Neural cell (in vitro differentiated cells): ENCODE results near the gene ACBD7. TPM values are rescaled to one million over a fixed set of nuclear protein-coding genes. Genes with fewer than 3 reads are reported as not detected.

Experiments used
- H2AFZ ChIP-seq: fragments of 200-600, 300-800 bp; sonication (generic), shearing (Covaris generic); 2 replicates; pipeline ENCODE4 v1.6.0; 2014; ENCODE audit warnings: low read depth, mild to moderate bottlenecking, antibody characterized with exemption, low read length, moderate library complexity
- H3F3A ChIP-seq: fragments of 200-600 bp; shearing (Covaris generic); 2 replicates; pipeline ENCODE4 v1.6.1; 2016; ENCODE audit warnings: mild to moderate bottlenecking, moderate library complexity, mixed read lengths, antibody characterized with exemption, low read length; ENCODE audit not compliant: insufficient read depth, poor library complexity, severe bottlenecking
- H3K27ac ChIP-seq: fragments of 200-600, 300-800 bp; sonication (generic), shearing (Covaris generic); 2 replicates; pipeline ENCODE4 v1.5.1; 2014; ENCODE audit warnings: mild to moderate bottlenecking, low read length, moderate library complexity
- H3K27me3 ChIP-seq: fragments of 300-800, 200-600 bp; sonication (generic), shearing (Covaris generic); 2 replicates; pipeline ENCODE4 v1.6.0; 2014; ENCODE audit warnings: mild to moderate bottlenecking, low read depth, low read length, moderate library complexity; ENCODE audit not compliant: insufficient read depth
- H3K36me3 ChIP-seq: fragments of 300-800, 200-600 bp; sonication (generic), shearing (Covaris generic); 2 replicates; pipeline ENCODE4 v1.5.1; 2014; ENCODE audit warnings: mild to moderate bottlenecking, antibody characterized with exemption, low read length, moderate library complexity; ENCODE audit not compliant: insufficient read depth
- H3K4me2 ChIP-seq: fragments of 300-800, 200-600 bp; sonication (generic), shearing (Covaris generic); 2 replicates; pipeline ENCODE4 v1.6.0; 2014; ENCODE audit warnings: mild to moderate bottlenecking, low read length
- H3K4me3 ChIP-seq: fragments of 300-800, 200-600 bp; sonication (generic), shearing (Covaris generic); 2 replicates; pipeline ENCODE4 v1.5.1; 2014; ENCODE audit warnings: mild to moderate bottlenecking, low read length, moderate library complexity
- H3K79me2 ChIP-seq: fragments of 200-600 bp; shearing (Covaris generic); replicated peaks from 2 replicates; pipeline ENCODE4 v1.6.0; 2014; ENCODE audit warnings: mild to moderate bottlenecking, low read length, moderate library complexity; ENCODE audit not compliant: insufficient read depth
- H3K9ac ChIP-seq: fragments of 300-800, 200-600 bp; sonication (generic), shearing (Covaris generic); 2 replicates; pipeline ENCODE4 v1.6.1; 2016; ENCODE audit warnings: mild to moderate bottlenecking, low read length, mixed read lengths
- H3K9me2 ChIP-seq: fragments of 200-600 bp; shearing (Covaris generic); 2 replicates; pipeline ENCODE4 v1.6.1; 2016; ENCODE audit warnings: mild to moderate bottlenecking, low read length, mixed read lengths; ENCODE audit not compliant: insufficient read depth
- H3K9me3 ChIP-seq: fragments of 200-600, 300-800 bp; sonication (generic), shearing (Covaris generic); 2 replicates; pipeline ENCODE4 v1.6.1; 2016; ENCODE audit warnings: mild to moderate bottlenecking, mixed run types, low read length, moderate library complexity, mixed read lengths
- H4K20me1 ChIP-seq: fragments of 200-600 bp; shearing (Covaris generic); 2 replicates; pipeline ENCODE4 v1.6.1; 2016; ENCODE audit warnings: mild to moderate bottlenecking, mixed run types; ENCODE audit not compliant: insufficient read depth
- EP300 ChIP-seq: fragments of 450-650 bp; conservative IDR thresholded peaks from 2 replicates; pipeline ENCODE4 v1.6.1; 2014; ENCODE audit warnings: antibody characterized with exemption, mild to moderate bottlenecking, moderate library complexity; ENCODE audit not compliant: poor library complexity, severe bottlenecking
- EZH2 ChIP-seq: fragments of 200-600, 300-800 bp; shearing (Covaris generic), sonication (generic); IDR thresholded peaks from 2 replicates; pipeline ENCODE4 v1.6.1; 2014; ENCODE audit warnings: antibody characterized with exemption, low read length, borderline replicate concordance, mild to moderate bottlenecking; ENCODE audit not compliant: insufficient read depth, poor library complexity, severe bottlenecking
- MXI1 ChIP-seq: fragments of 450-650 bp; conservative IDR thresholded peaks from 2 replicates; pipeline ENCODE4 v1.6.1; 2014; ENCODE audit warnings: antibody characterized with exemption, mild to moderate bottlenecking; ENCODE audit not compliant: poor library complexity, severe bottlenecking
- POLR2AphosphoS5 ChIP-seq: IDR thresholded peaks from 2 replicates; pipeline ENCODE4 v1.6.1; 2012
- RAD21 ChIP-seq: fragments of 450-650 bp; conservative IDR thresholded peaks from 2 replicates; pipeline ENCODE4 v1.6.1; 2014; ENCODE audit warnings: antibody characterized with exemption, mild to moderate bottlenecking, moderate library complexity
- SMC3 ChIP-seq: fragments of 450-650 bp; conservative IDR thresholded peaks from 2 replicates; pipeline ENCODE4 v1.6.1; 2014; ENCODE audit warnings: antibody characterized with exemption, mild to moderate bottlenecking, moderate library complexity; ENCODE audit not compliant: poor library complexity
- TAF1 ChIP-seq: IDR thresholded peaks from 2 replicates; pipeline ENCODE4 v1.6.1; 2012; ENCODE audit warnings: low read depth
- polyA plus RNA-seq: library from polyadenylated mRNA; depleted of rRNA; stranded (reverse); fragments of >200 nt; gene quantifications from 2 replicates; pipeline ENCODE4 v1.2.3, GENCODE V29; 2014
- TF ChIP-seq, protein P1 (sequence below): fragments of 450-650 bp; IDR thresholded peaks from 2 replicates; pipeline ENCODE4 v1.5.1; 2014; ENCODE audit warnings: antibody characterized with exemption, mild to moderate bottlenecking, moderate library complexity; ENCODE audit not compliant: poor library complexity, severe bottlenecking
- TF ChIP-seq, protein P2 (sequence below): IDR thresholded peaks from 2 replicates; pipeline ENCODE4 v1.6.1; 2012; ENCODE audit warnings: borderline replicate concordance

The ACBD7 gene
- polyA plus RNA-seq, 1 donor from 2014 or later: 3.3 TPM

DNA sequence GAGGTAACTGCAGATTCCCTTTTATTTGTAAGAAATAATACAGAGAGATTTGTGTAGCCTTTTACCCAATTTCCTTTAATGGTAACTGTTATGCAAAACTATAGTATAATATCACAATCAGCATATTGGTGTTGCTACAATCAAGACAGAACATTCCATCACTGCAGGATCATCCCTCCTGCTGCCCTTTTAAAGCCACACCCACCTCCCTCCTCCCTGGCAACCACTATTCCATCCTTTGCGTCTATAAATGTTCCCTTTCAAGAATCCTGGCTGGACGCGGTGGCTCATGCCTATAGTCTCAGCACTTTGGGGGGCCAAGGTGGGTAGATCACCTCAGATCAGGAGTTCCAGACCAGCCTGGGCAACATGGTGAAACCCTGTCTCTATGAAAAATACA is 13.2 kb downstream of the ACBD7 start:
- H3K4me2 ChIP-seq: no peak overlapping the region
- no peaks in the 10 kb centered on the region for H3K36me3 ChIP-seq
- no peak overlapping the region for H2AFZ ChIP-seq
- H4K20me1 ChIP-seq: no peaks in the 10 kb centered on the region
- no peak overlapping the region for H3K9ac ChIP-seq
- no peak overlapping the region for H3K4me3 ChIP-seq
- no peak overlapping the region for H3K27ac ChIP-seq
- H3K79me2 ChIP-seq: no peaks in the 10 kb centered on the region
- no peaks in the 10 kb centered on the region for H3K9me3 ChIP-seq
- no peaks in the 10 kb centered on the region for H3K9me2 ChIP-seq
- TF ChIP-seq, protein P1, sequence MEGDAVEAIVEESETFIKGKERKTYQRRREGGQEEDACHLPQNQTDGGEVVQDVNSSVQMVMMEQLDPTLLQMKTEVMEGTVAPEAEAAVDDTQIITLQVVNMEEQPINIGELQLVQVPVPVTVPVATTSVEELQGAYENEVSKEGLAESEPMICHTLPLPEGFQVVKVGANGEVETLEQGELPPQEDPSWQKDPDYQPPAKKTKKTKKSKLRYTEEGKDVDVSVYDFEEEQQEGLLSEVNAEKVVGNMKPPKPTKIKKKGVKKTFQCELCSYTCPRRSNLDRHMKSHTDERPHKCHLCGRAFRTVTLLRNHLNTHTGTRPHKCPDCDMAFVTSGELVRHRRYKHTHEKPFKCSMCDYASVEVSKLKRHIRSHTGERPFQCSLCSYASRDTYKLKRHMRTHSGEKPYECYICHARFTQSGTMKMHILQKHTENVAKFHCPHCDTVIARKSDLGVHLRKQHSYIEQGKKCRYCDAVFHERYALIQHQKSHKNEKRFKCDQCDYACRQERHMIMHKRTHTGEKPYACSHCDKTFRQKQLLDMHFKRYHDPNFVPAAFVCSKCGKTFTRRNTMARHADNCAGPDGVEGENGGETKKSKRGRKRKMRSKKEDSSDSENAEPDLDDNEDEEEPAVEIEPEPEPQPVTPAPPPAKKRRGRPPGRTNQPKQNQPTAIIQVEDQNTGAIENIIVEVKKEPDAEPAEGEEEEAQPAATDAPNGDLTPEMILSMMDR: no peak
- TF ChIP-seq, protein P2, sequence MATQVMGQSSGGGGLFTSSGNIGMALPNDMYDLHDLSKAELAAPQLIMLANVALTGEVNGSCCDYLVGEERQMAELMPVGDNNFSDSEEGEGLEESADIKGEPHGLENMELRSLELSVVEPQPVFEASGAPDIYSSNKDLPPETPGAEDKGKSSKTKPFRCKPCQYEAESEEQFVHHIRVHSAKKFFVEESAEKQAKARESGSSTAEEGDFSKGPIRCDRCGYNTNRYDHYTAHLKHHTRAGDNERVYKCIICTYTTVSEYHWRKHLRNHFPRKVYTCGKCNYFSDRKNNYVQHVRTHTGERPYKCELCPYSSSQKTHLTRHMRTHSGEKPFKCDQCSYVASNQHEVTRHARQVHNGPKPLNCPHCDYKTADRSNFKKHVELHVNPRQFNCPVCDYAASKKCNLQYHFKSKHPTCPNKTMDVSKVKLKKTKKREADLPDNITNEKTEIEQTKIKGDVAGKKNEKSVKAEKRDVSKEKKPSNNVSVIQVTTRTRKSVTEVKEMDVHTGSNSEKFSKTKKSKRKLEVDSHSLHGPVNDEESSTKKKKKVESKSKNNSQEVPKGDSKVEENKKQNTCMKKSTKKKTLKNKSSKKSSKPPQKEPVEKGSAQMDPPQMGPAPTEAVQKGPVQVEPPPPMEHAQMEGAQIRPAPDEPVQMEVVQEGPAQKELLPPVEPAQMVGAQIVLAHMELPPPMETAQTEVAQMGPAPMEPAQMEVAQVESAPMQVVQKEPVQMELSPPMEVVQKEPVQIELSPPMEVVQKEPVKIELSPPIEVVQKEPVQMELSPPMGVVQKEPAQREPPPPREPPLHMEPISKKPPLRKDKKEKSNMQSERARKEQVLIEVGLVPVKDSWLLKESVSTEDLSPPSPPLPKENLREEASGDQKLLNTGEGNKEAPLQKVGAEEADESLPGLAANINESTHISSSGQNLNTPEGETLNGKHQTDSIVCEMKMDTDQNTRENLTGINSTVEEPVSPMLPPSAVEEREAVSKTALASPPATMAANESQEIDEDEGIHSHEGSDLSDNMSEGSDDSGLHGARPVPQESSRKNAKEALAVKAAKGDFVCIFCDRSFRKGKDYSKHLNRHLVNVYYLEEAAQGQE: no peak
- no peak for TF ChIP-seq SMC3
- no peak for TF ChIP-seq EZH2
- TF ChIP-seq TAF1: no peak
- TF ChIP-seq MXI1: no peak
- TF ChIP-seq RAD21: no peak
- TF ChIP-seq POLR2AphosphoS5: no peak
- no peak for TF ChIP-seq EP300
- no peaks in the 10 kb centered on the region for H3K27me3 ChIP-seq
- no peaks in the 10 kb centered on the region for H3F3A ChIP-seq

DNA sequence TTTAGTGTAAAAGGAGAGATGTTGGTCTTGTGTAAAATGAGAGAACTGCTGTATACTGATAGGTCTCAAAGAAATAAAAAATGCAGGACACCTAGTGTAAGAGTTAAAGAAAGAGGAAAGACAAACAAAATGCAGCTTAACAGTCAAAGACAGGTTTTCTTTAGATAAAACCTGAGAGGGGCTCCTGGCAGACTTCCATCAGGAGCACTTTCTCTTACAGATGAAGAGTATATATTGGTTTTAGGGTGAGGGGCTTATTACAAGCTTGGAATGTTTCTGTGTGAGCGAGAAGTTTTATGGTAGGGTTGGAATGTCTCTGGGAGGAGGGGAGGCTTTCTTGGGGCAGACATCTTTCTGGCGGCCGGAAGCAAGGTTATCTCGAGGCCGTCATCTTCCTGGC is 16.2 kb downstream of the ACBD7 start:
- Histone ChIP-seq H3K9me2 (no peaks in the 10 kb centered on the region), H3K9ac (no peak overlapping the region), H3F3A (no peaks in the 10 kb centered on the region), H2AFZ (no peak overlapping the region), H3K79me2 (no peaks in the 10 kb centered on the region), H3K27ac (no peak overlapping the region), H4K20me1 (no peaks in the 10 kb centered on the region), H3K9me3 (no peaks in the 10 kb centered on the region), H3K4me3 (no peak overlapping the region), H3K27me3 (no peaks in the 10 kb centered on the region), H3K36me3 (no peaks in the 10 kb centered on the region), H3K4me2 (no peak overlapping the region)
- TF ChIP-seq EP300: no peak
- TF ChIP-seq, protein P2: no peak
